ENCODE results near the gene RNFT2.
A peak's percentile ranks its signal among the peaks of the same experiment; 100 is the strongest.

RNFT2 gene

GRCh38 chr12:116880213-116880816 is 142.2 kb downstream of the RNFT2 start:
- no peak for DNase-seq

DNA sequence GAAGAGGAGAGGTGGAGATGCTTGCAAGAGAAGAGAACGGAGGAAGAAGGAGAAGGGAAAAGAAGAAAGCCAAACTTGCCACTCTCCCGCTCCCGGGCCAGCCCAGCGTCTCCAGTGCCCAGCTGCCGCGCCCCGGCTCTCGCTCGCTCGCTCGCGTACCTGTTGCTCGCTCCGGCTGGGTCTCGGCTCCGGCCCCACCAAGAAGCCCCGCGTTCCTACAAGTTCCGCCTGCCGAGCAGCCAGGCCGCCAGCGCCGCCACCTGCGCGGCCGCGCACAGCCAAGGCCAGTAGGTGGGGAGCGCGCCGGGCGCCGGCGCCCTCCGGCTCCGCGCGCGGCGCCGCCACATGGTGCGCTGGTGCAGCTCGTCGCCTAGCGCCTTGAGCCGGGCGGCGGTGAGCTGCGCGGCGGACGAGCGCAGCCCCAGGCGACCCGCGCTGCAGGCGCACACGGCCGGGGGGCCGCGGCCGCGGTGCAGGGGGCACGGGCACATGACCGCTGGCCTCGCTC is 142.8 kb downstream of the RNFT2 start:
- DNase-seq: peak; percentile 18

DNA sequence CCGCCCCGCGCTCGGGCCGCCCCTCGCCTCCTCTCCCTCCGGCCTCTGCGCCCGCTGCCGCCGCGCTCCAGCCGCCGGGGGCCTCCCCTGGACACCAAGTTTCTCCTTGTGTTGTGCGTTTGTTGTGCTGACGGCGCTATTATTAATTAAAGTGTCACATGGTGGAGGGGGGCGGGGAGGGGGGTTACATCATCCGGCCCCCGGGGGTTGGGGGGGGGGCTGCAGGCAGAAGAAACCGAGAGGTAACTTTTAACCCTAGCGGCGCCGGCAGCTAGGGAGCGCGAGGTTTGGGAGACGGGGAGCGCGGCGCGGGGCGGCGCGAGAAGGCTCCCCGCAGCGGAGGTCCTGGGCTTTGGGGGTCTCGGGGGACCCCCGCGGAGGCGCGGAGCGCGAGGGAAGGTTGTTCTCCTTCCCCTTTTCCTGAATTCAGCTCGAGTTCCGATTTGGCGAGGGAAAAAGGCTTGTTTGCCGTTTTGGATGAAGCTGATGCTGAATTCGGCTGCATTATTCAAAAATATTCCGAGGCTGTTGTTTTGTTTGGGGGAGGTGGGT is 143.3 kb downstream of the RNFT2 start, which contains the start of gene HRK:
Gene HRK, minus strand, starts transcription at position 117 of the 552 bp plus-strand sequence. CDS start 134 bp downstream, outside the sequence.
- no peak for DNase-seq

GRCh38 chr12:116881877-116882507 is 143.9 kb downstream of the RNFT2 start:
- no peak for DNase-seq

- DNase-seq: no peak
Measured at GRCh38 chr12:116882742-116883141, 144.6 kb downstream of the RNFT2 start.

DNA sequence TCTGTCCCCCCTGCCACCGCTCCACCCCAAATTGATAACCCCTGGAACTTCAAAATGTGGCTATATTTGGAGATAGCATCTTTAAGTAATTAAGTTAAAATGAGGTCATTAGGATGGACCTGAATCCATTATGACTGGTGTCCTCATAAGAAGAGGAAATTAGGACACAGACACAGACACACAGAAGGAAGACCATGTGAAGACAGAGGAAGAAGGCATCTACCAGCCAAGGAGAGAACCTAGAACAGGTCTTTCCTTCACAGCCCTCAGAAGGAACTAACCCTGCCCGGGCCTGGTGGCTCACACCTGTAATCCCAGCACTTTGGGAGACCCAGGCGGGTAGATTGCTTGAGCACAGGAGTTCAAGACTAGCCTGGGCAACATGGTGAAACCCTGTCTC is 146.8 kb downstream of the RNFT2 start:
- DNase-seq: no peak

DNA sequence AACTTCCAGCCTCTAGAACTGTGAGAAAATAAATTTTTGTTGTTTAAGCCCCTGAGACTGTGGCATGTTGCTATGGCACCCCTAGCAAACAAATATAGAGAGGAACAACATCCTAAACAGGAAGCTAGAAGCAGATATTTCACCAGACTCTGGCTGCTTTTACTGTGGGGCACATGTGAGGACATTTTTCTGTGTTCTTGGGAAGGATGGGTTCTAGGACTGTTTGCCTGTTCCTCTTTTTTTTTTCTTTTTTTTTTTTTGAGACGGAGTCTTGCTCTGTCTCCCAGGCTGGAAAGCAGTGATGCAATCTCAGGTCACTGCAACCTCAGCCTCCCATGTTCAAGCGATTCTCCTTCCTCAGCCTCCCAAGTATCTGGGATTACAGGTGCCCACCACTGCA is 147.4 kb downstream of the RNFT2 start:
- DNase-seq: no peak

DNA sequence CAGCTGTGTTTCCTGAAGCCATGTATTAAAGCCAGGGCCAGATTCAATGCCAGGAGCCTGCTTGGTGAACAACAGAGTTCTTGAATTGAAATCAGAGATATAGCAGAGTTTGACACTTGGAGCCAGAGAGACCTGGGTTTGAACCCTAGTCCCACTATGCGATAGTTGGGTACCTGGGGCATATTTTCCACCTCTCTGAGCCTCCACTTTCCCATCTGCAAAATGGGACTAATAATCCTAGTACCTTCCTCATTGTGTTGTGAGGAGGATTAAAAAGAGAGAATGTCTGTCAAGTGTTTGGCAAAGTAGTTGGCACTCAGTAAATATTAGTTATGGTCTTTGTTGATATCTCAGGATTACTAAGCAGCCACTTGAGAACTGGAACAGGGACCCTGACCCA is 149.1 kb downstream of the RNFT2 start:
- DNase-seq: no peak

DNA sequence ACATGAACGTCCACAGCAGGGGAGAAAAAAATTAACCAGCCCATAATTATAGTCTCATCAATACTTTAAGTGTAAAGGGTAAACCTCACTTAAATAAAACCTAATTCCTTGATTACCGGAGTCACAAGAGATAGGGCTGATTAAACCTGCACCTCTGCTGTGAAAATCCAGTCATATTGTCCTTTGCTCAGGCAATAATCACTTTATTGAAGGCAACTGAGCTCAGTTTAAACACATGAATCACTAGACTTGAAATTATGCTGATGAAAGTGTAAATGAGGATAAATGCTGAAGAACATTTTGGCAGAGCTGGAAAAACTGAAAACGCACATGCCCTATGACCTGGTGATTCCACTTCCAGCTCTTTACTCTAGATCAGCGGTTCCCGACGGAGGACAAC is 149.8 kb downstream of the RNFT2 start:
- DNase-seq: no peak

- DNase-seq: no peak
Measured at GRCh38 chr12:116890330-116890729, 152.2 kb downstream of the RNFT2 start.

- no peak for DNase-seq
Measured at GRCh38 chr12:116891019-116891418, 152.9 kb downstream of the RNFT2 start.

DNA sequence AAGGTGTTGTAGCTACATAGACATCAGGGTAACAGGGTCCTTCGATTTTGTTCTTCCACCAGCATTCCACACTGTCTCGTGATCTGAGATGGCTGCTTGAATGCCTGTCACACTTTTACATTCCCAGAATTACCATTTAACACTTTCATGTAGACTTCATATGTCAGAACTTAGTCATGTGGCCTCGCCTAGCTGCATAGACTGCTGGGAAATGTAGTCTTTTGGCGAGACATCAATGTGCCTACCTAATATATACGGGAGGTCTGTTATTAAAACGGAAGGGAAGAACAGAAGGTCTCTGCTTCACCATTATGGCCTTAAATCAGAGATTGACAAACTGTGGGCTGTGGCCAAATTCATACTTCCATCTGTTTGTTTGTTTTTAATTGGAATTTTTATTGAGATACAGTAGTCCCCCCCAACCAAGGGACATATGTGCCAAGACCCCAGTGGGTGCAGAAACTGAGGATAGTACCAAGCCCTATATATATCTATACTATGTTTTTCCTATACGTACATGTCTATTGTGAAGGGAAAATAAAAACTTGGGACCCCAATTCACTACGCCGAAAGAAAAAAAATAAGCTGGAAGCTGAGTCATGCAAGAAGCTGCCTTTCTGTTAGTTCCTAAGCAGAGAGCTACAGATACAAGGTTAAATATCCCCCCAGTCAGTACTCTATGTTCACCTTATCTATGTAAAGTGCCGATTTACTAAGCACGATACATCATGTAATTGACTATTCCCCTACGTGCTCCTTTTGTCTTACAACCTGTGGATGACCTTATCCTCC is 154.4 kb downstream of the RNFT2 start:
- DNase-seq: no peak

GRCh38 chr12:116894913-116895312 is 156.8 kb downstream of the RNFT2 start:
- no peak for DNase-seq

- no peak for DNase-seq
Measured at GRCh38 chr12:116896411-116896924, 158.4 kb downstream of the RNFT2 start.

DNA sequence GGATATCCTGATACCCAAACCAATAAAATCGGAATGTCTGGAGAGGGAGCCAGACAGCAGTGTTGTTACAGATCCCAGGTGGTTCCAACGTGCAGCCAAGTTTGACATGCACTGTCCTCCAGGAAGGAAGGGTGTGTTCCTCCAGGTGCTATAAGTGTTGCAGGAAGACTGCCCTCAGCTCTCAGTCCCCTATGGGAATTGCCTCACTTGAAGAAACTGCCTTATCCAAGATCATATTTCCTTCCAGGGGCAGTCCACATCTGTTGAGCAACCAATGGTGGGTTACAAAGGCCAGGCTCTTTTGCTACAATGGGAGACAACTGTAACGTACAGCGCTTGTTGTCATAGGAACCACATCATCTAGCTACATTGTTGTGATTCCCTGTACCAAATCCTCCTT is 159.4 kb downstream of the RNFT2 start:
- DNase-seq: no peak

DNA sequence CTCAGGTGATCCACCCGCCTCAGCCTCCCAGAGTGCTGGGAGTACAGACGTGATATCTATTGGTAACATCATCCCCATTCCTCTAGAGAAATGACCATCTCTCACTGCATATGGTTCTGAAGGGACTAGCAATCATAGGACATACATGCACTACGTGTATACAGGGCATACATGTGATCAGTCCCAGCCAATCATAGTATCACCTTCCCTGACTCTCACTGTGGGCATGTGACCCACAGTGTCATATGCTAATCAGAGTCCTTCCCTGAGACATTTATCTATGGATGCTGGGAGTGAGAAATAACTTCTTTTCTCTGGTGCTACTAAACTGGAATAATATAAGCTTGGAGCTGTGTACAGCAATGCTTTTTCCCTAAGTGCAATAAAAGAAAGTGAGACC is 160.6 kb downstream of the RNFT2 start:
- DNase-seq: no peak

DNA sequence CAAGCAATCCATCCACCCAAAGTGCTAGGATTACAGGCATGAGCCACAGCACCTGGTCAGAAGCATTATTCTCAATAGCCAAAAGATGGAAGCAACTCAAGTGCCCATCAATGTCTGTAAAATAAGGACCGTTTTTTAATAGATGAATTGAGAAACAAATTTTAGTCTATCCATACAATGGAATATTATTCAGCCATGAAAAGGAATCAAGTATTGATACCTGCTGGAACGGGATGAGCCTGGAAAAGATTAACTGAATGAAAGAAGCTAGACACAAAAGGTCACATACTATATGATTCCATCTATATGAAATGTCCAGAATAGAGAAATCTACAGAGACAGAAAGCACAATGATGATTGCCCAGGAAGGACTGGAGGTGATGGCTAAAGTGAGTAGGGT is 163.5 kb downstream of the RNFT2 start:
- DNase-seq: no peak

Measured in CD4-positive, alpha-beta T cell treated with Interleukin-17A for 4 hours (primary cell).